ENCODE measurements around the gene P3H1. TPM values are rescaled to one million over a fixed set of nuclear protein-coding genes. Genes with fewer than 3 reads are reported as not detected.

Gene P3H1
- 26.3 to 35.2 TPM (median 30.3 TPM) in 5 replicates for total RNA-seq (2022; extraction: Qiagen RNA extraction; ENCODE audit: low read depth)

GRCh38 chr1:42766741-42767509, at the start of gene P3H1, which contains the start of gene C1orf50:
P3H1 (minus strand) TSS chr1:42767028; CDS start chr1:42766971, 57 bp downstream.
C1orf50 (plus strand) TSS chr1:42767249; CDS start chr1:42767312, 63 bp downstream.

GRCh38 chr1:42784946-42785693, 18.3 kb upstream of the P3H1 start, which contains the start of gene TMEM269:
TMEM269 (plus strand) TSS chr1:42784991; CDS start chr1:42789894, 4,903 bp downstream.

GRCh38 chr1:42739753-42740700, 26.8 kb downstream of the P3H1 start, which contains the start of gene CLDN19:
CLDN19 (minus strand) TSS chr1:42740236; CDS start chr1:42740063, 173 bp downstream.

Other genes with a start within 250 kb of the P3H1 start
- 56.1 to 77.7 TPM (median 57.5 TPM) in 5 replicates for gene PPIH, start 108.6 kb downstream of the P3H1 start, total RNA-seq (2022; extraction: Qiagen RNA extraction; ENCODE audit: low read depth)
- 764 to 846 TPM (median 825 TPM) in 5 replicates for gene YBX1, start 84.6 kb downstream of the P3H1 start, total RNA-seq (2022; extraction: Qiagen RNA extraction; ENCODE audit: low read depth)
- gene CLDN19, start 26.8 kb downstream of the P3H1 start, total RNA-seq (2022; extraction: Qiagen RNA extraction; ENCODE audit: low read depth), result not detected in 5 replicates
- gene C1orf50, start 221 bp upstream of the P3H1 start, total RNA-seq (2022; extraction: Qiagen RNA extraction; ENCODE audit: low read depth), result 2.3 to 5.5 TPM (median 3.9 TPM) in 5 replicates
- gene TMEM269, start 18.0 kb upstream of the P3H1 start, total RNA-seq (2022; extraction: Qiagen RNA extraction; ENCODE audit: low read depth), result 0.08 to 0.13 TPM (median 0.12 TPM) in 5 replicates
- 3.1 to 4.2 TPM (median 3.9 TPM) in 5 replicates for gene ERMAP, start 50.1 kb upstream of the P3H1 start, total RNA-seq (2022; extraction: Qiagen RNA extraction; ENCODE audit: low read depth)
- gene SVBP, start 50.4 kb upstream of the P3H1 start, total RNA-seq (2022; extraction: Qiagen RNA extraction; ENCODE audit: low read depth), result 13.4 to 18.1 TPM (median 14.7 TPM) in 5 replicates
- gene ZNF691, start 79.6 kb upstream of the P3H1 start, total RNA-seq (2022; extraction: Qiagen RNA extraction; ENCODE audit: low read depth), result 6.1 to 8.4 TPM (median 7.1 TPM) in 5 replicates
- gene SLC2A1, start 191.8 kb upstream of the P3H1 start, total RNA-seq (2022; extraction: Qiagen RNA extraction; ENCODE audit: low read depth), result 91.3 to 124 TPM (median 112 TPM) in 5 replicates

Measured in A549 treated with ZK216348 at 1 μM for 4 hours (cell line).